PC-3 (cell line): Measurements from ENCODE around the gene RNASET2. TPM values are rescaled to one million over a fixed set of nuclear protein-coding genes. Genes with fewer than 3 reads are reported as not detected.
"Not testable (repeated sequence)": the region's sequence is repeated elsewhere in the genome, so short reads cannot be mapped to it uniquely, and the experiment has no call there.

Experiments
- ATAC-seq: fragments of 200-7000 bp; cut with Tn5 transposase; 2 replicates; pipeline ENCODE4 v1.9.1; 2020; ENCODE audit warnings: mild to moderate bottlenecking, moderate library complexity
- BruUV-seq: library from RNA; stranded (reverse); fragments of 400-500 nt; replicated peaks from 2 replicates; lab custom pipeline; 2021; lab: Mats Ljungman, UMichigan
- CTCF ChIA-PET: fragments of 300-600 bp; sonication (Branson Sonifier 250); formaldehyde crosslinking; loops from one replicate; lab custom pipeline; 2022; ENCODE audit warnings: antibody characterized with exemption; lab: Charles Lee
- POLR2A ChIA-PET: fragments of 300-600 bp; sonication (Branson Sonifier 250); formaldehyde crosslinking; loops from one replicate; lab custom pipeline; 2022; ENCODE audit warnings: antibody characterized with exemption; ENCODE audit not compliant: unreplicated experiment; lab: Charles Lee
- DNase-seq: peaks from one replicate; pipeline ENCODE4 v3.0.0-alpha.2; 2015
- H2AFZ ChIP-seq: fragments of 300-600 bp; sonication (generic); 2 replicates; pipeline ENCODE4 v1.6.0; 2016; ENCODE audit warnings: antibody characterized with exemption, low read length
- H3F3A ChIP-seq: fragments of 300-600 bp; sonication (generic); one replicate; pipeline ENCODE4 v1.6.0; 2017; ENCODE audit warnings: antibody characterized with exemption, low read length, control low read depth, mild to moderate bottlenecking; ENCODE audit not compliant: unreplicated experiment
- H3K27ac ChIP-seq: fragments of 300-600 bp; sonication (generic); 2 replicates; pipeline ENCODE4 v1.5.1; 2016; ENCODE audit warnings: mild to moderate bottlenecking, low read length
- H3K27me3 ChIP-seq: fragments of 300-600 bp; sonication (generic); 2 replicates; pipeline ENCODE4 v1.6.1; 2016; ENCODE audit warnings: low read length, mixed read lengths
- H3K36me3 ChIP-seq: fragments of 300-600 bp; sonication (generic); 2 replicates; pipeline ENCODE4 v1.6.1; 2016; ENCODE audit warnings: low read depth, mixed run types, low read length, mixed read lengths
- H3K4me1 ChIP-seq: fragments of 300-600 bp; sonication (generic); 2 replicates; pipeline ENCODE4 v1.5.1; 2016; ENCODE audit warnings: low read length; ENCODE audit not compliant: insufficient read depth
- H3K4me2 ChIP-seq: fragments of 300-600 bp; sonication (generic); 2 replicates; pipeline ENCODE4 v1.6.0; 2016; ENCODE audit warnings: low read length
- H3K4me3 ChIP-seq: fragments of 300-600 bp; sonication (generic); 2 replicates; pipeline ENCODE4 v1.5.1; 2016; ENCODE audit warnings: mild to moderate bottlenecking, low read length, mixed read lengths
- H3K79me2 ChIP-seq: fragments of 300-600 bp; sonication (generic); 2 replicates; pipeline ENCODE4 v1.6.1; 2017; ENCODE audit warnings: low read length, mixed read lengths
- H3K9ac ChIP-seq: fragments of 300-600 bp; sonication (generic); 2 replicates; pipeline ENCODE4 v1.6.0; 2016; ENCODE audit warnings: mild to moderate bottlenecking, low read length
- H3K9me2 ChIP-seq: fragments of 300-600 bp; sonication (generic); replicated peaks from 2 replicates; pipeline ENCODE4 v1.6.1; 2016; ENCODE audit warnings: mixed run types, low read length, mixed read lengths
- H3K9me3 ChIP-seq: fragments of 300-600 bp; sonication (generic); 2 replicates; pipeline ENCODE4 v1.6.1; 2016; ENCODE audit warnings: low read length, mixed read lengths
- H4K20me1 ChIP-seq: fragments of 300-600 bp; sonication (generic); 2 replicates; pipeline ENCODE4 v1.6.1; 2016; ENCODE audit warnings: low read length, mixed read lengths
- CTCF ChIP-seq: fragments of 300-600 bp; sonication (generic); conservative IDR thresholded peaks from 2 replicates; pipeline ENCODE4 v1.5.1; 2017; ENCODE audit warnings: antibody characterized with exemption, low read depth, mild to moderate bottlenecking, low read length
- EZH2 ChIP-seq: fragments of 300-600 bp; sonication (generic); IDR thresholded peaks from one replicate; pipeline ENCODE4 v1.6.1; 2017; ENCODE audit warnings: antibody characterized with exemption, mild to moderate bottlenecking, low read length; ENCODE audit not compliant: unreplicated experiment
- EZH2phosphoT487 ChIP-seq: fragments of 300-600 bp; sonication (generic); IDR thresholded peaks from 2 replicates; pipeline ENCODE4 v1.6.1; 2018; ENCODE audit warnings: mild to moderate bottlenecking, antibody characterized with exemption, low read length, borderline replicate concordance
- intact Hi-C: fragments of 100-400 bp; cut with micrococcal nuclease; formaldehyde crosslinking; loops from 2 replicates; pipeline ENCODE4 v1.9.0; 2023
- microRNA-seq: library from miRNA; unstranded; fragments of <30 nt; microRNA quantifications from one replicate; pipeline ENCODE4 v1.1.0, GENCODE V29; 2020; ENCODE audit not compliant: unreplicated experiment
- total RNA-seq: library from RNA; depleted of rRNA; stranded (reverse); fragments of >200 nt; gene quantifications from 2 replicates; pipeline ENCODE4 v1.2.3, GENCODE V29; 2014; rRNA removed

Gene RNASET2
- total RNA-seq, 1 experiment from 2014 or later: 51.8 TPM

GRCh38 chr6:166884958-166885357 is 71.4 kb downstream of the RNASET2 start:
- H3F3A ChIP-seq, H3K36me3 ChIP-seq, POLR2A ChIA-PET, ATAC-seq, H3K27ac ChIP-seq, H2AFZ ChIP-seq, H3K9me3 ChIP-seq, H3K27me3 ChIP-seq, H3K9ac ChIP-seq, intact Hi-C loops, H3K9me2 ChIP-seq, BruUV-seq, H3K4me1 ChIP-seq, H3K4me3 ChIP-seq, H3K79me2 ChIP-seq, H4K20me1 ChIP-seq, CTCF ChIA-PET, H3K4me2 ChIP-seq, DNase-seq: not testable (repeated sequence)

- POLR2A ChIA-PET: no interaction called here
- no peak overlapping the region for H2AFZ ChIP-seq
- TF ChIP-seq EZH2: no peak
- TF ChIP-seq EZH2phosphoT487: no peak
- TF ChIP-seq CTCF: no peak
- no peak overlapping the region for H3K4me3 ChIP-seq
- no peak overlapping the region for H3K4me2 ChIP-seq
- peaks cover 25% of the 10 kb centered on the region for H3K4me1 ChIP-seq
- no peaks in the 10 kb centered on the region for H3K9me2 ChIP-seq
- no peaks in the 10 kb centered on the region for H4K20me1 ChIP-seq
- no peaks in the 10 kb centered on the region for H3K36me3 ChIP-seq
- ATAC-seq (no peak), DNase-seq (no peak)
- no peaks in the 10 kb centered on the region for H3K27me3 ChIP-seq
- H3K27ac ChIP-seq: no peak overlapping the region
- no peaks in the 10 kb centered on the region for H3K9me3 ChIP-seq
- no peaks in the 10 kb centered on the region for H3K79me2 ChIP-seq
- no peaks in the 10 kb centered on the region for H3F3A ChIP-seq
- no TSS peak for BruUV-seq
- no peak overlapping the region for H3K9ac ChIP-seq
- CTCF ChIA-PET: no interaction called here
- intact Hi-C loops: no loop called here
Observed at GRCh38 chr6:166879594-166879993, 76.8 kb downstream of the RNASET2 start.

Small RNA genes lying within 50 kb of the gene (microRNA-seq; reads per million reads assigned to microRNA genes)
- 1.0 reads per million for gene MIR3939

Other genes starting within 250 kb of the RNASET2 start
- gene CEP43, start 42.8 kb upstream of the RNASET2 start, total RNA-seq: 11.8 and 15.2 TPM in 2 replicates
- gene CCR6, start 166.5 kb upstream of the RNASET2 start, total RNA-seq: not detected in 2 replicates
- not detected in 2 replicates for gene GPR31, start 201.4 kb upstream of the RNASET2 start, total RNA-seq